Measurements from ENCODE around the gene TYW3.
"Not testable (repeated sequence)": the region's sequence is repeated elsewhere in the genome, so short reads cannot be mapped to it uniquely, and the experiment has no call there.

TYW3 gene

GRCh38 chr1:74732071-74732946 lies 643 bp upstream of the TYW3 start:
- not testable (repeated sequence) for DNase-seq

- DNase-seq, result peak; percentile 76
Observed at GRCh38 chr1:74733604-74734484, 892 bp downstream of the TYW3 start.

- DNase-seq, result no peak
Observed at GRCh38 chr1:74737333-74737732, 4.4 kb downstream of the TYW3 start.

GRCh38 chr1:74740307-74740980 lies 7.5 kb downstream of the TYW3 start:
- not testable (repeated sequence) for DNase-seq

- not testable (repeated sequence) for DNase-seq
Observed at GRCh38 chr1:74745247-74745646, 12.3 kb downstream of the TYW3 start.

- no peak for DNase-seq
Observed at GRCh38 chr1:74748960-74749359, 16.0 kb downstream of the TYW3 start.

GRCh38 chr1:74753104-74753503 lies 20.2 kb downstream of the TYW3 start:
- no peak for DNase-seq

GRCh38 chr1:74755475-74755874 lies 22.5 kb downstream of the TYW3 start:
- DNase-seq, result no peak

GRCh38 chr1:74756650-74757049 lies 23.7 kb downstream of the TYW3 start:
- not testable (repeated sequence) for DNase-seq

GRCh38 chr1:74763807-74764206 lies 30.9 kb downstream of the TYW3 start:
- DNase-seq, result no peak

- DNase-seq, result no peak
Observed at GRCh38 chr1:74766579-74766978, 33.6 kb downstream of the TYW3 start.

GRCh38 chr1:74767490-74767889 lies 34.5 kb downstream of the TYW3 start:
- peak; percentile 8 for DNase-seq

- peak; percentile 53 for DNase-seq
Observed at GRCh38 chr1:74771913-74772515, 39.1 kb downstream of the TYW3 start.

GRCh38 chr1:74772945-74773344 lies 40.0 kb downstream of the TYW3 start:
- peak; percentile 34 for DNase-seq

GRCh38 chr1:74773582-74773981 lies 40.6 kb downstream of the TYW3 start:
- peak; percentile 2 for DNase-seq

- no peak for DNase-seq
Observed at GRCh38 chr1:74775735-74776134, 42.8 kb downstream of the TYW3 start.

- no peak for DNase-seq
Observed at GRCh38 chr1:74777525-74777924, 44.6 kb downstream of the TYW3 start.

GRCh38 chr1:74779750-74780149 lies 46.8 kb downstream of the TYW3 start:
- no peak for DNase-seq

- DNase-seq, result no peak
Observed at GRCh38 chr1:74780594-74780993, 47.6 kb downstream of the TYW3 start.

- DNase-seq, result no peak
Observed at GRCh38 chr1:74785944-74786343, 53.0 kb downstream of the TYW3 start.

GRCh38 chr1:74790453-74790852 lies 57.5 kb downstream of the TYW3 start:
- no peak for DNase-seq

GRCh38 chr1:74791491-74791890 lies 58.5 kb downstream of the TYW3 start:
- DNase-seq, result no peak
